Measurements from ENCODE around the gene NBAS.
"Not testable (repeated sequence)": the region's sequence is repeated elsewhere in the genome, so short reads cannot be mapped to it uniquely, and the experiment has no call there.

The NBAS gene

DNA sequence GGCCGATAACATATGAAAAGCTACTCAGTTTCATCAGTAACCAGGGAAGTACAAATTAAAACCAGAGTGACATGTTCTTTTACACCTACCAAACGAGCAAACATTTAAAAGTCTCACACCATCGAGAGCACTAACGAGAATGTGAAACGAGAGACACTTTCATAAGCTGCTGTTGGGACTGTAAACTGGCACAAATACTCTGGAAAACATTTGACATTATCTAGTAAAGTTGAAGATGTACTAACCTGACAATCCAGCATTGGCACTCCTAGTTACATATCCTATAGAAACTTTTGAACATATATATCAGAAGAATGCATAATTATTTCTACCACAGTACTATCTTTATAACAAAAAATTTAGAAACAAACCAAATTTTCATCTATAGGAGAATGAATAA is 28.1 kb downstream of the NBAS start:
- Histone ChIP-seq H3K27me3 (ENCODE audit: control insufficient read depth, insufficient read depth, low read length) (no peaks in the 10 kb centered on the region), H3K36me3 (ENCODE audit: control insufficient read depth, insufficient read depth, low read length) (no peaks in the 10 kb centered on the region), H3K4me3 (ENCODE audit: low read length) (no peak overlapping the region)

DNA sequence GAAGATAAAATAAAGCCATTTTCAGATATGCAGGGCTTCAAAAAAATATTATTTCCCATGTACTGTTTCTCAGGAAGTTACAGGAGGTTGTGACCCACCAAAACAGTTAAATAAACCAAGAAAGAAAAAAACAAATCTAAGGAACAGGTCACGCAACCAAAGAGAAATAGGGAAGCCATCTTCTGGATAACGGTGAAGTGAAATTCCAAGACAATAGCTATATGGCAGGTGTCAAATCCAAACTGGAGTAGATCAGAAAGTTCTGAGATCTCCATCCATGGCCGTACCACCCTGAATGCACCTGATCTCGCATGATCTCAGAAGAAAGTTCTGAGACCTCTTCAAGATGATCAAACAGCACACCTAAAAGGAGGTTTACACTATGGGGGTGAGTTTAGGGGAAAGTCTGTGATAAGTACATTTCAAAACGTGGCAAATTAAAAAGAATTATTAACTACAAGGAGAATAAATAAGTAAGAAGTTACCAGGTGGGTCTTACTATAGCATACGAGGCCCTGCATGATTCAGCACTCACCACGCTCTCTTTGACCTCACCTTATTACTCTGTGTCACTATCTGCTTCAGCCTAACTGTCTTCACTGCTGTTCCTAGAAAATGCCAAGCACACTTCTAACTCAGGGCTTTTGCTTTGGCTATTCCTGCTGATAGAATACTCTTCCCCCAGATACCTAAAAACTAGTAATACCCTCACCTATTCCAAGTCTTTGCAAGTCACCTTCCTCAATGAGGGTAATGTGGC is 29.9 kb downstream of the NBAS start:
- no peaks in the 10 kb centered on the region for H3K9me3 ChIP-seq (ENCODE audit: control insufficient read depth, low read length)
- no peaks in the 10 kb centered on the region for H3K4me1 ChIP-seq (ENCODE audit: control insufficient read depth, insufficient read depth, low read length)
- no peak overlapping the region for H3K9ac ChIP-seq (ENCODE audit: low read length)
- no peak overlapping the region for H3K4me3 ChIP-seq (ENCODE audit: low read length)
- no peaks in the 10 kb centered on the region for H3K36me3 ChIP-seq (ENCODE audit: control insufficient read depth, insufficient read depth, low read length)
- H3K27me3 ChIP-seq (ENCODE audit: control insufficient read depth, insufficient read depth, low read length) = no peaks in the 10 kb centered on the region

More for the DNA sequence above, 28.1 kb downstream of the NBAS start:
- H3K9me3 ChIP-seq (ENCODE audit: control insufficient read depth, low read length) = no peaks in the 10 kb centered on the region
- H3K9ac ChIP-seq (ENCODE audit: low read length) = no peak overlapping the region
- no peaks in the 10 kb centered on the region for H3K4me1 ChIP-seq (ENCODE audit: control insufficient read depth, insufficient read depth, low read length)

DNA sequence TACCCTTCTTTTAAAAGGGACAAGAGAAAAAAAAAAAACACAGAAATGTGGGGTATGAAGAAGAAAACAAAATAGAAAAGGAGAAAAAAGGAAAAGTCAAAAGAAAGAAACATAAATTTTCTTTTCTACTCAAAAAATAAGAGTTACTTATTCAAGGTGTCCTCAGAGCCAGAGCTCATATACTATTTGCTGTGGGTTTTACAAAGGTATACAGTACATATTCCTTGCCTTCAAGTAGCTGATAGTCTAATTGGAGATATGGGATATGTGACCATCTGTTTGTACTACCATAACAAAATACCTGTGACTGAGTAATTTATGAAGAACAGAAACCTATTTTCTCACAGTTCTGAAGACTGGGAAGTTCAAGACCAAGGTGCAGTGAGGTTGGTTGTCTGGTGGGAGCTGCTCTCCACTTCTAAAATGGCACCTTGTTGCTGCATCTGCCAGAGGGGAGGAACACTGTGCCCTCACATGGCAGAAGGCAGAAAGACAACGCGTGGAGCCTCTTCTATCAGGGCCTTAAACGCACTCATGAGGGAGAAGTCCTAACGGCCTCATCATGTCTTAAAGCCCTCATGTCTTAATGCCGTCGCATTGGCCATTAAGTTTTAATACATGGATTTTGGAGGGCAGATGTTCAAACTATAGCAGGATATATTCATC is 33.9 kb downstream of the NBAS start:
- no peak overlapping the region for H3K9ac ChIP-seq (ENCODE audit: low read length)
- H3K4me3 ChIP-seq (ENCODE audit: low read length) = no peak overlapping the region
- H3K36me3 ChIP-seq (ENCODE audit: control insufficient read depth, insufficient read depth, low read length) = no peaks in the 10 kb centered on the region
- H3K4me1 ChIP-seq (ENCODE audit: control insufficient read depth, insufficient read depth, low read length) = no peaks in the 10 kb centered on the region
- H3K27me3 ChIP-seq (ENCODE audit: control insufficient read depth, insufficient read depth, low read length) = no peaks in the 10 kb centered on the region
- H3K9me3 ChIP-seq (ENCODE audit: control insufficient read depth, low read length) = no peaks in the 10 kb centered on the region

DNA sequence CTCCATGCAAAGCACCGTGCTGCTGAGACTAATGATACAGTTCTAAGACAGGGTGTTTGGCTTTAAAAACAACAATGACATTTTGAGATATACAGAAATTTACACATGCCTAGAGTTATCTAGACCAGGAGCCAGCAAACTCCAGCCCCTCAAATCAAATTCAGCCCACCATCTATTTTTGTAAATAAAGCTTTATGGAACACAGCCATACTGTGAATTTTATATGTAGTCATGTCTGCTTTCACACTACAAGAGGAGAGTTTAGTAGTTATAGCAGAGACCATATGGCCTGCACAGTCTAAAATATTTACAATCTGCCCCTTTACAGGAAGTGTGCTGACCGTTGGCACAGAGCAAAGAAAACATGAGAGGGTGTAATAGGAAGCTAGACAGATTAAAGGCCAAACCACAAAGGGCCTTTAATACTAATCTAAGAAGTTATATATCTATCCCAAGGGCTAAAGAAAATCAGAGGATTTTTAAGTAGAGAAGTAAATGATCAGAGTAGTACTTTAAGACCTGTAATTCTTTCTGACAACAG is 39.4 kb downstream of the NBAS start:
- Histone ChIP-seq H3K27me3 (ENCODE audit: control insufficient read depth, insufficient read depth, low read length) (no peaks in the 10 kb centered on the region), H3K4me1 (ENCODE audit: control insufficient read depth, insufficient read depth, low read length) (no peaks in the 10 kb centered on the region), H3K9me3 (ENCODE audit: control insufficient read depth, low read length) (no peaks in the 10 kb centered on the region), H3K4me3 (ENCODE audit: low read length) (no peak overlapping the region), H3K36me3 (ENCODE audit: control insufficient read depth, insufficient read depth, low read length) (no peaks in the 10 kb centered on the region), H3K9ac (ENCODE audit: low read length) (no peak overlapping the region)

DNA sequence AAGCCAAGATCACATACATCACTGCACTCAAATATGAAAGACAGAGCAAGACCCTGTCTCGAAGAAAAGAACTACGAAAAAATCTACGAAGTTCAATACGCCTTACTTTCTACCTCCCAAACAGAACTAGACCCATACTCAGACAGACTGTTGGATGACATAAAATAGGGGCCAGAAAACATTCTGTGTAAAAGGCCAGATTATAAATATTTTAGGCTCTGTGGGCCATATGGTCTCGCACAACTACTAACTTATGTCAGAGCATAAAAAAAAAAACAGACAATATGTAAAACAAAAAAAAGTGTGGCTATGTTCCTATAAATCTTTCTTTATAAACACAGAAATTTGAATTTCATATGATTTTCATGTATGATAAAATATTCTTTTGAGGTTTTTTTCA is 40.8 kb downstream of the NBAS start:
- no peaks in the 10 kb centered on the region for H3K9me3 ChIP-seq (ENCODE audit: control insufficient read depth, low read length)
- H3K4me3 ChIP-seq (ENCODE audit: low read length) = no peak overlapping the region
- H3K36me3 ChIP-seq (ENCODE audit: control insufficient read depth, insufficient read depth, low read length) = no peaks in the 10 kb centered on the region

DNA sequence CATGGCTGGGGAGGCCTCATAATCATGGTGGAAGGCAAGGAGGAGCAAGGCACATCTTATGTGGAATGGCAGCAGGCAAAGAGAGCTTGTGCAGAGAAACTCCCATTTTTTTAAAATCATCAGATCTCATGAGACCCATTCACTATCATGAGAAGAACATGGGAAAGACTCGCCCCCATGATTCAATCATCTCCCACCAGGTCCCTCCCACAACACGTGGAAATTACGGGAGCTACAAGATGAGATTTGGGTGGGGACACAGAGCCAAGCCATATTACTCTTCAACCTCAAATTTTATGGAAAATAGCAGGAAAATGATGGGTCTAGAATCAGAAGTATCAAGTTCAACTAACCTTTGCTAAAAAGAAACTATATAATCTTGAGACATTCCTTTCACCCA is 42.4 kb downstream of the NBAS start:
- H3K4me1 ChIP-seq (ENCODE audit: control insufficient read depth, insufficient read depth, low read length); H3K4me3 ChIP-seq (ENCODE audit: low read length); H3K9me3 ChIP-seq (ENCODE audit: control insufficient read depth, low read length); H3K9ac ChIP-seq (ENCODE audit: low read length); H3K36me3 ChIP-seq (ENCODE audit: control insufficient read depth, insufficient read depth, low read length); H3K27me3 ChIP-seq (ENCODE audit: control insufficient read depth, insufficient read depth, low read length): not testable (repeated sequence)

More for the DNA sequence above, 40.8 kb downstream of the NBAS start:
- Histone ChIP-seq H3K27me3 (ENCODE audit: control insufficient read depth, insufficient read depth, low read length) (no peaks in the 10 kb centered on the region), H3K9ac (ENCODE audit: low read length) (no peak overlapping the region), H3K4me1 (ENCODE audit: control insufficient read depth, insufficient read depth, low read length) (no peaks in the 10 kb centered on the region)

DNA sequence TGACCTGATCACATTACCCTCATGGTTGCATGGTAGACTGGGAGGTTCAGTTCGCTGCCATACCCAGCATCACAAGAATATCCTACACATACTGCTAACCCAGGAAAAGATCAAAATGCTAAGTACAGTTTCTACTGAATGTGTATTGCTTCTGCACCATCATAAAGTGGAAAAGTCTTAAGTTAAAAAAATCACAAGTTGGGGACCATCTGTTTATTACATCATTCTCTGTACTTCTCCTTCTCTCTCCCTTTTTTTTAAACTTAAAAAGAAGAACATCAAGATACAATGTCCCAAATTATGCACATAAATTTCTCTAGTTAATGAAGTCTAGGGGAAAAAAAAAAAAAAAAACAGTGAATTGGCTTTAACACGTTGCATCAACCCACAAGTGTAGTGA is 43.3 kb downstream of the NBAS start:
- H3K9me3 ChIP-seq (ENCODE audit: control insufficient read depth, low read length) = no peaks in the 10 kb centered on the region
- H3K36me3 ChIP-seq (ENCODE audit: control insufficient read depth, insufficient read depth, low read length) = no peaks in the 10 kb centered on the region
- no peaks in the 10 kb centered on the region for H3K27me3 ChIP-seq (ENCODE audit: control insufficient read depth, insufficient read depth, low read length)
- H3K4me1 ChIP-seq (ENCODE audit: control insufficient read depth, insufficient read depth, low read length) = no peaks in the 10 kb centered on the region
- no peak overlapping the region for H3K4me3 ChIP-seq (ENCODE audit: low read length)
- no peak overlapping the region for H3K9ac ChIP-seq (ENCODE audit: low read length)

DNA sequence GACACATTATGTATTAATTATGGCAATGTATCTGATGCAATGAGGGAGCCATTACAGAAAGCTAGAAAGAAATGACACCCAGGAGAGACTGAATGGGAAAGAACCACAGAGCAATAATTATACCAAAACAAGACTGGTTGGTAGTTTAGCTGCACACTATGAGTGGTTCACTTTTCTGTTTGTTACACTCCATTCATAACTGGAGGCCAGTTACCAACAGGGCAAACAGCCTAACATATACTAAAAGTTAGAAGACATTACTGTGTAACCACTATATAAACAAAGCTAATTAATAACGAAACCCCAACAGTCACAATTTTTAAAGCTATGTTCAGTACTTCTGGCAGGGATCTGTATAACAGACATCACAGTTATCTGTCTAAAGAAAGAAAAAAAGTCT is 49.4 kb downstream of the NBAS start:
- no peaks in the 10 kb centered on the region for H3K27me3 ChIP-seq (ENCODE audit: control insufficient read depth, insufficient read depth, low read length)
- no peak overlapping the region for H3K4me3 ChIP-seq (ENCODE audit: low read length)
- no peaks in the 10 kb centered on the region for H3K4me1 ChIP-seq (ENCODE audit: control insufficient read depth, insufficient read depth, low read length)
- H3K9me3 ChIP-seq (ENCODE audit: control insufficient read depth, low read length) = no peaks in the 10 kb centered on the region
- H3K36me3 ChIP-seq (ENCODE audit: control insufficient read depth, insufficient read depth, low read length) = no peaks in the 10 kb centered on the region
- H3K9ac ChIP-seq (ENCODE audit: low read length) = no peak overlapping the region

DNA sequence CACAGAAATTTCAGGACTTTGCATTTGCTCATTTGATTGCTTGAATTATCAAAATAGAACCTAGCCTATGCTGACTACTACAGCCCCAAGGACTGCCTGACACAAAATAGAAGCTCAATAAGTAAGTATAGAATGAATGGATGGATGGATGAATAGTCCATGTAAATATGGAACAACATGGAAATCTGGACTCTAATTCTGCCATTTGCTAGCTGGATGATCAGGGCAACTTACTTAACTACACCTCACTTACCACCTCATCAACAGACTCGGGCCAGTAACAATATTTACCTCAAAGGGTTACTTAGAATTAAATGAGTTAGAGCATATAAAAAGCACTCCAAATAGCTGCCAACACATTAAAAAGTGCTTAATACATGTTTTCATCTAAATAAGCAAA is 50.6 kb downstream of the NBAS start:
- no peaks in the 10 kb centered on the region for H3K36me3 ChIP-seq (ENCODE audit: control insufficient read depth, insufficient read depth, low read length)
- no peak overlapping the region for H3K9ac ChIP-seq (ENCODE audit: low read length)

DNA sequence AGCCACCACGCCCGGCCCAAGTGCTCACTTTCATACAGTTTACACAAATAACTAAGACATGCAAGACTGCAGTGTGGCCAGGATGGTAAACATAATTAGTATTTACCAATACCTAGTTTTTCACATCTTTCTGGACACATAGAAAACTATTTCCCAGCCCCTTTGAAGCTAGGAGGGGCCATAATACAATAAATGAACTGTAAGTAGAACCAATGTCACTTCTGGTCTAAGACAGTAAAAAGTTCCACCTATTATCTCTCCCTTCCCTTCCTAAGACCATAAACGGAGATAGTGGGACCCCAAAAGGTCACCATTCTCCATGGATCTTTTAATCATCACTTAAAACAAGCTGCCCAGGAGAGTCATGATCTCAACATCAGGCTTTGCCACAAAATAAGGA is 51.0 kb downstream of the NBAS start:
- no peak overlapping the region for H3K4me3 ChIP-seq (ENCODE audit: low read length)
- no peaks in the 10 kb centered on the region for H3K4me1 ChIP-seq (ENCODE audit: control insufficient read depth, insufficient read depth, low read length)
- no peaks in the 10 kb centered on the region for H3K27me3 ChIP-seq (ENCODE audit: control insufficient read depth, insufficient read depth, low read length)
- no peaks in the 10 kb centered on the region for H3K36me3 ChIP-seq (ENCODE audit: control insufficient read depth, insufficient read depth, low read length)
- no peaks in the 10 kb centered on the region for H3K9me3 ChIP-seq (ENCODE audit: control insufficient read depth, low read length)
- H3K9ac ChIP-seq (ENCODE audit: low read length) = no peak overlapping the region

More for the DNA sequence above, 50.6 kb downstream of the NBAS start:
- Histone ChIP-seq H3K4me3 (ENCODE audit: low read length) (no peak overlapping the region), H3K9me3 (ENCODE audit: control insufficient read depth, low read length) (no peaks in the 10 kb centered on the region), H3K27me3 (ENCODE audit: control insufficient read depth, insufficient read depth, low read length) (no peaks in the 10 kb centered on the region), H3K4me1 (ENCODE audit: control insufficient read depth, insufficient read depth, low read length) (no peaks in the 10 kb centered on the region)

DNA sequence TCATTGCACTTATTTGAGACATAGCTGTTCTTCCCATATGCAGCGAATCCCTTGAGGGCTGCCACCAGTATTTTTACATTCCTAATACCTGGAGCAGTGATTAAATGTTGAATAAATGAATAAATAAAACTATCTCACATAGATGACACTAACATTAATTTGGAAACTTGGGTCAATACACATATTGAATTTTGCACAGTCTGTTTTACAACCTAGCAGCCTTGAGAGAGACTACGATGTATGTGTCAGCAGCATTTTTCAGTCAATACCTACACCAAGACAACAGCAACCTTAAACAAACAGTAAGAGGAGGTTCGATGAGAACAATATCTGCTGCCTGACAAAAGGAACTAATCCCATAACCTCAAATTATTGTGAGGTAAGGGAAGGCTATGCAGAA is 53.4 kb downstream of the NBAS start:
- Histone ChIP-seq H3K9me3 (ENCODE audit: control insufficient read depth, low read length) (no peaks in the 10 kb centered on the region), H3K4me1 (ENCODE audit: control insufficient read depth, insufficient read depth, low read length) (no peaks in the 10 kb centered on the region), H3K4me3 (ENCODE audit: low read length) (no peak overlapping the region), H3K9ac (ENCODE audit: low read length) (no peak overlapping the region), H3K27me3 (ENCODE audit: control insufficient read depth, insufficient read depth, low read length) (no peaks in the 10 kb centered on the region), H3K36me3 (ENCODE audit: control insufficient read depth, insufficient read depth, low read length) (no peaks in the 10 kb centered on the region)

DNA sequence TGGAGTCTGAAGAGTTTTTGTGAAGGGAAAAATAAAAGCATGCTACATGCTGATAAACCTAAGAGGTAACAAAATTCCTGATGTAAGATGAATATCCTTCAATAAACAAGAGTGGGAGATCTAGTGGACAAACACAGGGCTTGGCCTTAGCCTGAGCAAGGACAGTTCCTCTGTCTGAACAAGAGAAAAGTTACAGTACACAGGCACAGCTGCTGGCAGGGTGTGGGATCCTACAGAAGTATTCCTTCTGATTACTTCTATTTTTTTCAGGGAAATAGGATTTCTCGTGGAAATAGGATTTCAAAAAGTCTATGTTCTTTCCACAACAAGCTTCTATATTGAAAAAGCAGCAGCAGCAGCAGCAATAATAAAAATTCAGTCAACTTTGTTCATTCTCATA is 54.1 kb downstream of the NBAS start:
- Histone ChIP-seq H3K9ac (ENCODE audit: low read length) (no peak overlapping the region), H3K9me3 (ENCODE audit: control insufficient read depth, low read length) (no peaks in the 10 kb centered on the region), H3K36me3 (ENCODE audit: control insufficient read depth, insufficient read depth, low read length) (no peaks in the 10 kb centered on the region), H3K4me3 (ENCODE audit: low read length) (no peak overlapping the region), H3K27me3 (ENCODE audit: control insufficient read depth, insufficient read depth, low read length) (no peaks in the 10 kb centered on the region), H3K4me1 (ENCODE audit: control insufficient read depth, insufficient read depth, low read length) (no peaks in the 10 kb centered on the region)
